HepG2 (cell line): Measurements from ENCODE around the gene SPOPL. TPM values are rescaled to one million over a fixed set of nuclear protein-coding genes. Genes with fewer than 3 reads are reported as not detected.

ENCODE experiments used
- ATAC-seq: fragments of 200-7000 bp; cut with Tn5 transposase; 3 replicates; pipeline ENCODE4 v1.9.1; 2020; ENCODE audit warnings: mild to moderate bottlenecking, moderate library complexity
- BruUV-seq: library from RNA; stranded (reverse); fragments of 400-500 nt; replicated peaks from 2 replicates; lab custom pipeline; 2021; lab: Mats Ljungman, UMichigan
- CTCF ChIA-PET: fragments of 300-600 bp; formaldehyde crosslinking; extraction: SDS; loops from one replicate; lab custom pipeline; 2021; ENCODE audit warnings: low total read pairs, inconsistent platforms, low intra/inter-chr PET ratio; lab: Yijun Ruan, JAX
- POLR2A ChIA-PET: fragments of 350-600 bp; sonication (Branson Sonifier 250); formaldehyde crosslinking; loops from one replicate; lab custom pipeline; 2020; ENCODE audit warnings: antibody characterized with exemption, inconsistent platforms; lab: Yijun Ruan, JAX
- DNase-seq: peaks from one replicate; pipeline ENCODE4 v3.0.0-alpha.2; 2015; ENCODE audit warnings: low spot score
- FAIRE-seq: peaks from 3 replicates; lab custom pipeline; 2011; peaks lifted over from hg19 to GRCh38; lab: Jason Lieb, UNC
- H2AFZ ChIP-seq: one replicate; pipeline ENCODE4 v1.6.1; 2011; ENCODE audit warnings: low read length, inconsistent platforms
- H3K27ac ChIP-seq: fragments of 300-600 bp; 3 replicates; pipeline ENCODE4 v1.8.0; 2011; ENCODE audit warnings: mixed run types, mild to moderate bottlenecking, mixed read lengths, low read length, inconsistent platforms; ENCODE audit not compliant: insufficient read depth; ENCODE audit errors: extremely low read length
- H3K27me3 ChIP-seq, 2 experiments: fragments of 200-600 bp in 1 of 2; 2 replicates in 1 of 2; 3 replicates in 1 of 2; pipeline versions ENCODE4 v1.6.0 to v1.8.0; 2011; ENCODE audit warnings: low read length in 2 of 2, mild to moderate bottlenecking in 2 of 2, moderate library complexity in 2 of 2, inconsistent platforms in 1 of 2; ENCODE audit not compliant: insufficient read depth in 2 of 2, control insufficient read depth in 1 of 2
- H3K36me3 ChIP-seq, 2 experiments: fragments of 200-600 bp in 1 of 2; replicated peaks in 1 of 2; 2 replicates in 1 of 2; 3 replicates in 1 of 2; pipeline versions ENCODE4 v1.5.1 to v1.8.0; 2011; ENCODE audit warnings: low read length in 2 of 2, inconsistent platforms in 1 of 2; ENCODE audit not compliant: insufficient read depth in 2 of 2, control insufficient read depth in 1 of 2
- H3K4me1 ChIP-seq: 2 replicates; pipeline ENCODE4 v1.5.1; 2012; ENCODE audit warnings: low read length, inconsistent platforms; ENCODE audit not compliant: insufficient read depth
- H3K4me2 ChIP-seq: 2 replicates; pipeline ENCODE4 v1.6.0; 2011; ENCODE audit warnings: low read depth, low read length, inconsistent platforms
- H3K4me3 ChIP-seq, 3 experiments: fragments of 200-600 bp in 1 of 3; sonication (generic), shearing (Covaris generic) in 1 of 3; replicated peaks in 1 of 3; 2 replicates each; pipeline ENCODE4 v1.5.1; 2011 to 2016; ENCODE audit warnings: low read length in 3 of 3, inconsistent platforms in 2 of 3, low read depth in 2 of 3, mild to moderate bottlenecking in 2 of 3, control low read depth in 1 of 3, mixed read lengths in 1 of 3; ENCODE audit not compliant: insufficient read depth in 1 of 3
- H3K79me2 ChIP-seq: one replicate; pipeline ENCODE4 v1.6.1; 2011; ENCODE audit warnings: low read length, inconsistent platforms; ENCODE audit not compliant: insufficient read depth
- H3K9ac ChIP-seq: 2 replicates; pipeline ENCODE4 v1.6.0; 2011; ENCODE audit warnings: mild to moderate bottlenecking, low read depth, low read length, inconsistent platforms; ENCODE audit not compliant: insufficient read depth
- H3K9me3 ChIP-seq: 2 replicates; pipeline ENCODE4 v1.5.1; 2012; ENCODE audit warnings: mild to moderate bottlenecking, low read length
- H4K20me1 ChIP-seq: 2 replicates; pipeline ENCODE4 v1.6.0; 2011; ENCODE audit warnings: inconsistent platforms, mild to moderate bottlenecking, low read length, moderate library complexity; ENCODE audit not compliant: insufficient read depth
- AKNA ChIP-seq: sonication (generic); formaldehyde crosslinking; IDR thresholded peaks from 2 replicates; pipeline ENCODE4 v1.4.0; 2020; ENCODE audit warnings: missing genetic modification reagents, borderline replicate concordance
- ATRX ChIP-seq: sonication (generic); formaldehyde crosslinking; IDR thresholded peaks from 2 replicates; pipeline ENCODE4 v1.4.0; 2020; ENCODE audit warnings: missing genetic modification reagents, borderline replicate concordance
- BCLAF1 ChIP-seq: fragments of 450-650 bp; IDR thresholded peaks from 2 replicates; pipeline ENCODE4 v1.6.1; 2017; ENCODE audit warnings: mild to moderate bottlenecking
- CENPX ChIP-seq: sonication (generic); formaldehyde crosslinking; IDR thresholded peaks from 2 replicates; pipeline ENCODE4 v1.9.0; 2021; ENCODE audit warnings: mild to moderate bottlenecking, missing genetic modification reagents, moderate library complexity
- IRF1 ChIP-seq: sonication (generic); formaldehyde crosslinking; IDR thresholded peaks from 2 replicates; pipeline ENCODE4 v1.4.0; 2020; ENCODE audit warnings: low read depth, mild to moderate bottlenecking, missing genetic modification reagents
- KAT2B ChIP-seq: fragments of 150-350 bp; IDR thresholded peaks from 2 replicates; pipeline ENCODE4 v1.6.1; 2014; ENCODE audit warnings: low read depth, low read length, borderline replicate concordance
- PRMT3 ChIP-seq: sonication (generic); formaldehyde crosslinking; IDR thresholded peaks from 2 replicates; pipeline ENCODE4 v1.8.1; 2022; ENCODE audit warnings: low read depth, mild to moderate bottlenecking, moderate library complexity, missing genetic modification reagents, borderline replicate concordance
- SSRP1 ChIP-seq: IDR thresholded peaks from 2 replicates; pipeline ENCODE4 v1.6.1; 2016; ENCODE audit warnings: control low read depth
- TBX2 ChIP-seq: sonication (generic); formaldehyde crosslinking; IDR thresholded peaks from 2 replicates; pipeline ENCODE4 v1.5.0; 2020; ENCODE audit warnings: missing genetic modification reagents, mild to moderate bottlenecking, borderline replicate concordance
- ZBED4 ChIP-seq: sonication (generic); formaldehyde crosslinking; IDR thresholded peaks from 2 replicates; pipeline ENCODE4 v1.4.0; 2020; ENCODE audit warnings: missing genetic modification reagents, borderline replicate concordance
- WGBS: methylation state at CpG from one replicate; pipeline ENCODE4 v1.1.6; 2017; ENCODE audit warnings: low lambda C conversion rate; 5-methylcytosine and 5-hydroxymethylcytosine counted together
- in situ Hi-C: cut with HindIII; loops from 2 replicates; pipeline ENCODE4 v1.10.0; 2017; ENCODE audit warnings: low pct_unique_long_range_greater_than_20kb; ENCODE audit not compliant: extremely low pct_ligation_motif_present
- intact Hi-C: fragments of 100-400 bp; cut with micrococcal nuclease; formaldehyde crosslinking; loops from one replicate; pipeline ENCODE4 v1.10.0; 2022; ENCODE audit not compliant: unreplicated experiment
- polyA plus RNA-seq, 8 experiments: library from polyadenylated mRNA; depleted of rRNA in 3 of 8; stranded (reverse) in 7 of 8; unstranded in 1 of 8; fragments of >200 nt; fragmentation: Illumina TruSeq in 4 of 8; extraction: Trizol in 4 of 8; gene quantifications; 2 replicates each; pipeline versions ENCODE4 v1.2.1 to v1.2.3, GENCODE V29; 2011 to 2016; ENCODE audit warnings: low read depth in 4 of 8, missing spikeins in 1 of 8, mixed read lengths in 1 of 8; ENCODE audit not compliant: insufficient read depth in 1 of 8
- total RNA-seq, 5 experiments: library from RNA; depleted of rRNA; stranded (reverse); fragments of >200 nt; fragmentation: Illumina TruSeq; extraction: Trizol; gene quantifications; 2 replicates each; pipeline ENCODE4 v1.2.3, GENCODE V29; 2016; ENCODE audit warnings: low read depth in 1 of 5

The SPOPL gene
- total and polyA plus RNA-seq, 2 of the 13 experiments (the other 11 are each of a cell fraction or from before 2014, with no cell fraction given): 12.6 to 51.6 TPM

- Histone ChIP-seq H3K4me2 (no peak overlapping the region), H3K27ac (no peak overlapping the region), H3K9ac (no peak overlapping the region), H3K79me2 (no peaks in the 10 kb centered on the region), H3K36me3 (no peaks in the 10 kb centered on the region), H3K27me3 (no peaks in the 10 kb centered on the region), H3K4me1 (peaks cover 23% of the 10 kb centered on the region), H4K20me1 (no peaks in the 10 kb centered on the region), H3K4me3 (no peak overlapping the region), H3K9me3 (no peaks in the 10 kb centered on the region), H2AFZ (no peak overlapping the region)
- no TSS peak for BruUV-seq
- ChIA-PET CTCF (no interaction called here), POLR2A (interaction anchor here (0.9 to 1.7 kb wide), 4 partner anchors 17 to 26 kb away, joined by 3 to 6 read pairs (median 4); no protein-coding TSS in a partner anchor)
- in situ Hi-C loops: no loop called here
- DNase-seq (no peak), ATAC-seq (no peak), FAIRE-seq (no peak)
- 94% methylated on average over 4 of the region's 4 CpGs for WGBS
- intact Hi-C loops: loop anchor here (2.0 kb wide), 1 partner anchor 27 kb away; the partner anchor contains the start of gene SPOPL
- no peak for TF ChIP-seq IRF1
- no peak for TF ChIP-seq BCLAF1
- TF ChIP-seq ZBED4 (CRISPR knock-in tag): no peak
- TF ChIP-seq KAT2B: no peak
- TF ChIP-seq TBX2 (CRISPR knock-in tag): no peak
- TF ChIP-seq ATRX (CRISPR knock-in tag): no peak
- no peak for TF ChIP-seq SSRP1
- TF ChIP-seq PRMT3 (CRISPR knock-in tag): no peak
- no peak for TF ChIP-seq AKNA (CRISPR knock-in tag)
- no peak for TF ChIP-seq CENPX (CRISPR knock-in tag)
Measured at GRCh38 chr2:138474100-138474825, 27.3 kb upstream of the SPOPL start.
